NCI-H187 (cell line): Measurements from ENCODE around the gene MB.
"Not testable (repeated sequence)": the region's sequence is repeated elsewhere in the genome, so short reads cannot be mapped to it uniquely, and the experiment has no call there.

Source experiments
- DNase-seq, 2 experiments: peaks; one replicate each; lab custom pipeline; 2025; lab: John Stamatoyannopoulos, UW

Gene MB

DNA sequence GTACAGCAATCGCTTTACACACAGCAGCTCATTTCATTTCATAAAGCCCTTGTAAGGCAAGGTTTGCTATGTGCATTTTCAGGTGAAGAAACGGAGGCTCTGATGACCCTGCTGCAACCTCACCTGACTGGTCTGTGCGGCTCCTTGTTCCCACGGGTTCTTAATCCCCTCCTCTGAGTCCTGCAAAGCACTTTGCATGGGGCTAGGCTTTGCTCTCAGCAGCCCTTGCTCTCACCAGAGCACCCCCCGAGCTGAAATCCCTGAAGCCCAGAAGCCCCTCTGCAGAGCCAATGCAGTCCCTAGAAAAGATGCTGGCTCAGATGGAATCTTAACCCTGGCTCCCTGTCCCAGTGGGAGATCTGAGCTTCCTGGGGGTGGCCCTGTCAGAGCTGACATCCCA, 20.1 kb upstream of the MB start:
- DNase-seq: no peak

DNA sequence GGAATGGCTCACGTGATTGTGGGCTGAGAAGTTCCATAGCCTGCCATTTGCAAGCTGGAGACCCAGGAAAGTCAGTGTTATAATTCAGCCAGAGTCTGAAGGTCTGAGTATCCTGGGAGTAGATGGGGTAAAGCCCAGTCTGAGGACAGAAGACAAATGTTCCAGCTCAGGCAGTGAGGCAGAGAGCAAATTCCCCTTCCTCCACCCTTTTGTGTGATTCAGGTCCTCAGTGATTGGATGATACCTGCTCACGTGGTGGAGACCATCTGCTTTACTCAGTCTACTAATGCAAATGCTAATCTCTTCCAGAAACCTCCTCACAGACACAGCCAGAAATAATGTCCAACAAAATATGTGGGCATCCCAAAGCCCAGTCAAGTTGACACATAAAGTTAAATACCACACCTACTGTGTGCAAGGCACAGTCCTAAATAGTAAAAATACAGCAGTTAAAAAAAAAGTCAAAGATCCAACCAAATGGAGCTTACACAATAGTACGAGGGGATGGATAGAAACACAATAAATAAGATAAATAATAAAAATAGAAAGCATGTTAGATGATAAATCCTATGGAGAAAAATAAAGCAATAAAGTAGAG, 17.9 kb upstream of the MB start:
- DNase-seq: no peak

GRCh38 chr22:35634015-35634414, 16.9 kb upstream of the MB start:
- no peak for DNase-seq

- DNase-seq: no peak
These were observed 16.4 kb upstream of the MB start for GRCh38 chr22:35633520-35633919.

DNA sequence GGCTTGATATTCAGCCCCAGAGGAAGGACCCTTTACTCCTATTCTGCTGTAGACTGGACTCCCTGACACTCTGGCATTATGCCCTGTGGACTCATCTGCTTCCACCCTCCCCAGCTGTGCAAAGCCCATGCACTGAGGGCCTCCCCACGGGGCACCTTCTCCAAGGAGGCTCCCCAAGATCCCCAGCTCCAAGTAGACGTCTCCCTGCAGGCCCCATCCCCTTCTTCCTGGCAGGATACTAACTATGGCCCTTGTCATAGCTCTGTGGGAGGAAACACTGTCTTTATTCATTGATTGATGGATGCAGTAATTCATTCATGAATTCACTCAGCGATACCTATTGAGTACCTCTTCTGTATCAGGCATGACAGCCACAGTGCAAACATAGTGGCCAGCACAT, 15.8 kb upstream of the MB start:
- no peak for DNase-seq

- no peak for DNase-seq
These were observed 14.5 kb upstream of the MB start for GRCh38 chr22:35631597-35631996.

DNA sequence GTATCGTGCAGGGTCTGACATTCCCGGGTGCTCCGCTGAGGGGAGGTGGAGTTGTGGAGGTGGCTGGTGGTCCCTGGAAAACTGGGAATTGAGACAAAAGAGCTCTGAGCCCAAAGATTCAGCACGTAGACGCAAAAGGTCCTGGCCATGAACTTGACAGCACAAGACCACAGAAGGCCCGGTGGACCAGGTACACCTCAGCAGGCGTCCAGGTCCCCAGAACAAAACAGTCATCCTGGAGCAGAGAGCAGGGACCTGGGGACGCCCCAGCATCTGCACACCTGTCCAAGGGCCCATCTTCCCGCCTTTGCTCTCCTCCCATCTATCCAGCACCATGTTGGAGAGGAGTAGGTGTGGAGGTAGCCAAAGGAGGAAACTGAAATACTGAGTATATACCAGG, 13.8 kb upstream of the MB start:
- DNase-seq: no peak

DNA sequence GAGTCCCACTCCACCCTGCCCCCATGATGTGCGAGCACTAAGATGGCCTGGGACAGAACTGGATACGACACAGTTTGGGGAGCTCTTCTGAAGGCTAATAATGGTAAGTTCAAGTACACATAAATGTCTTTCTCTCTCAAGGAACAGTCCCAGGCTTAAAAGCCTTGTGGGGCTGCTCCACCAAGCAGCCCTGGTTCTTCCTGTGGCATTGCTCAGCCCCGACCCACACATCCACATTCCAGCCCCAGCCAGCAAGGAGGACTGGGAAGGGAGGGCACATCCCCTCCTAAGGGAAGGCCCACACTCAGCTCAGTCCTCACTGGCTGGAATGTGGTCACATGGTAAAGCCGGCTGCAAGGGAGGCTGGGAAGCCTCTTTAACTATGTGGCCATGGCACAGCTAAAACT, 13.3 kb upstream of the MB start:
- DNase-seq: no peak

DNA sequence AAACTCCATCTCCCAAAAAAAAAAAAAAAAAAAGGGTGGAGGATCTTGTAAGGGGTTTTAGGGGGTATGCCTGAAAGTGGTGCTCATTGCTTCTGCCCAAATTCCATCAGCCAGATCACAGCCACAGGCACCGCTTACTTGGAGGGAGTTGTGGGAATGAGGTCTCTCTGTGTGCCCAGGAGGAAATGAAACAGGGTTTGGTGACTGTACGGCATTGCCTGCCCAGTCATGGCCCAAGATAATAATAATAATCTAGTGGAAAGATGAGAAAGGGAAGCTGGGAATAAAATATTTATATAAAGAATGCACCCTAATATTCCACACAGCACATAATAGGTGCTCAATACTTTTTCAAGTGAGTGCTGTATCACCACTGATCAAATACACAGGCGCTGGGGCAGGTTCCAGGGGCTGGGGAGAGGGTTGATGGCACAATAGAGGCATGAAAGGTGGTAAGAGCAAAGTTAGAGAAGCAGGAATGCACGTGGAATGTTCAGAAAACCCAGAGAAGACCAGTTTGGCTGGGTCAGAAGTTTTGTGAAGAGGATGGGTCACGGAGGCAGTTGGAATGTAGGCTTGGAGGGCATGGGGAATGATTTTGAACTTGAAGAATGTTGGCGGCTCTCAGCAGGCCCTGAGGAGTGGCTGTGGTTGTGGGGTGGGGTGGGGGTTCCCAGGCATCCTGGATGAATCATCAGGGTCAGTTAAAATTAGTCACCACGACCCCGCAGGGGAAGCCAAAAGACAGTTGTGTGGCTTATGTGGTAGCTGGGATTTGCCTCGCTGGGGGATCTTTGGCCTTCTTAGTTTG, 12.5 kb upstream of the MB start:
- no peak for DNase-seq

GRCh38 chr22:35628732-35629131, 11.6 kb upstream of the MB start:
- no peak for DNase-seq

DNA sequence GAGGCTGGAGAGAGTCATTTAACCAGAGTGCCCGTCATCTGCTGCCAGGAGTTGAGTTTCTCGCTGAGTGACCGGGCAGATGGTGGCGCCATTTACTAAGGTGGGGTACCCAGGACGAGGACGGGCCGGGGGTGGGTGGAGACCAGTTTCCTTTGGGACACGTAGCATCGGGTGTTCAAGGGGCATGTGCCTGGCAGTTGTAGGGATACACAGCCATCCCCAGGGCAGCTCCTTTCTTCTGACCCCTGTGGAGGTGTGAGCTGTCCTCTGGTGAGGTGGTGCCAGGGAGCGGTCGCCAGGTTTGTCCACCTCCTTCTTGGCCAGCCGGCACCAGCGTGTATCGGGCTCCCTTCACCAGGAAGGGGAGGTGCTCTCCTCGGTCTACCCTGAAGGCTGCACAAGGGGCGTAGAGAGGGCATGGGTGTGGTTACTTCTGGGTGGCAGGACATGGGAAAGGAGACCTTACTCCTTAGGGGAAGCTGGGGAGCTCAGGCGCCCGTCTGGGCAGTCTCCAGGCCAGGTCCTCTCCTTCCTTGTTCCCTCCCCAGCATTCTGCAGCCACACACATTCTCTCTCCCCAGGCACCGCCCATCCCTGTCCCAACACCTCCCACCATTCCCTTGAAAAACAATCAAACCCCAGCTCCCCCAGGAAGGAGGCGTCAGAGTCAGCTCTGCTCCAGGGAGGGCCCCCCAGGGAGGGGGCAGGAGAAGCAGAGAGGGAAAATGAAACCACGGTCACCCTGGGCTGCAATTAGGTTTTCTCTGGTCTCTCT, 10.3 kb upstream of the MB start:
- DNase-seq: peak; percentile 9 to 10

DNA sequence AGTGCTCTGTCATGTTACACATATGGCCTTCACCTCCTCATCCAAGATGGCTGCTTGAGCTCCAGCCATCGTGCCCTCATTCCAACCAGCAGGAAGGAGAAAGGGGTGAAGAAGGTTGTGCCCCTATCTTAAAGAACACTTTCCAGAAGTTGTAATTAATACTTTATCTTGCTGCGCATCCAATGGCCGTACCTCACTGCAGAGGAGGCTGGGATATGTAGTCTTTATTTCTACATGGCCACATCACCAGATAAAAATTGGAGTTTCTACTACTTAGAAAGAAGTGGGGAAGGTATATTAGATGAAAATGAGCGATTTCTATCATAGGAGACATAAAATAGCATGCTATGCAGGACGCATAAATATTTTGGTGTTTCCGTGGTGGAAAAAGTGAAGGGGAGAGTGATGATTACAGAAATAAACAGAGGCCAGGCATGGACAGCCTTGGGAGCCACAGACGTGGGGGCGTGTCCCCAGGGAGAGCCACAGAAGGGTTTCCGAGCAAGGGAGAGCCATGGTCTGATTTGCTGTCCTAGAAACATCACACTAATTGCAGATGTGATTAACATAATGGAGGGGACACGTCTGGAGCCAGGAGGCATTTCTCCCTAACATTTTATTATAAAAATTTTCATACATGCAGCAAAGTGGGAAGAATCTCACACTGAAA, 8.8 kb upstream of the MB start:
- DNase-seq: no peak

GRCh38 chr22:35624547-35624946, 7.4 kb upstream of the MB start:
- no peak for DNase-seq

GRCh38 chr22:35623885-35624284, 6.8 kb upstream of the MB start:
- not testable (repeated sequence) for DNase-seq

- DNase-seq: peak; percentile 52 to 58
These were observed 5.2 kb upstream of the MB start for GRCh38 chr22:35622191-35622913.

DNA sequence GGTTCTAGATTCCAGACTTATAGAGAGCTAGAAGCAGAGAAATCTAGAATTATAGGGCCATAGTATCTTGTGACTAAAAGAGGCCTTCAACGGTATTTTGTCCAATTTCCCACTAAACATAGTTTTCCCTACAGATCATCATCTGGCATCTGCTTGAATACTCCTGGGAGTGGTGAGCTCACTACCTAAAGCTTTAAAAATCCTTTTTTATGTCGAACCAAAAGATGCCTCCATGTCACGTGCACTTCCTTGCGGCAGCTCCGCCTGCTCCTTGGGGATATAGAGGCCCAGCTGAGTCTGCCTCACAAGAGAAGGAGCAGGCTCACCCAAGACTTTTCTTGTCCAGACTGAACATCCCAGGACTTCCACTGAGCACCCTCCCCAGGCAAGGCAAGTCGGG, 4.3 kb upstream of the MB start:
- DNase-seq: no peak

GRCh38 chr22:35620624-35621251, 3.6 kb upstream of the MB start:
- DNase-seq: no peak

- no peak for DNase-seq
These were observed 2.4 kb upstream of the MB start for GRCh38 chr22:35619336-35620094.

GRCh38 chr22:35618427-35619223, 1.5 kb upstream of the MB start:
- no peak for DNase-seq

DNA sequence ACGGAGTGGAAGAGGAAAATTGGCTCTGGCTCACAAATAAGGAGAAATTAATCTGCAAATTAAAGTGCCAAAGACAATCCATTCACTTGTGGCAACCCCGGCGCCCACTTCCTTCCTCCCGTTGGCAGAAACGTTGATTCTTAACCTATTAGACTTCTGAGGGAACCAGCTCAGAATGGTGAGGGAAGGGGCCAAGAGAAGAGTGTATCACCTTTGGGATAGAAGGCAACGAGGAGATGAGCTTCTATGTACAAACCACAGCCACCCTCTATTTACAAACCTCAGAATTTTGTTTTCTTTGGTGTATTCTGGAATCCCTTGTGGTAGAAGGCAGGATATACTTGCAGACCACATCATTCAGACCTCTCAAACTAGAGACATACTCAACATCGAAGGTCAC, 1.1 kb downstream of the MB start:
- DNase-seq: no peak
